ENCODE measurements around the gene RPL29. TPM values are rescaled to one million over a fixed set of nuclear protein-coding genes. Genes with fewer than 3 reads are reported as not detected.

Gene RPL29
- total RNA-seq, 4 donors from 2014 or later, result 1,191 to 2,826 (median 1,725) TPM

DNA sequence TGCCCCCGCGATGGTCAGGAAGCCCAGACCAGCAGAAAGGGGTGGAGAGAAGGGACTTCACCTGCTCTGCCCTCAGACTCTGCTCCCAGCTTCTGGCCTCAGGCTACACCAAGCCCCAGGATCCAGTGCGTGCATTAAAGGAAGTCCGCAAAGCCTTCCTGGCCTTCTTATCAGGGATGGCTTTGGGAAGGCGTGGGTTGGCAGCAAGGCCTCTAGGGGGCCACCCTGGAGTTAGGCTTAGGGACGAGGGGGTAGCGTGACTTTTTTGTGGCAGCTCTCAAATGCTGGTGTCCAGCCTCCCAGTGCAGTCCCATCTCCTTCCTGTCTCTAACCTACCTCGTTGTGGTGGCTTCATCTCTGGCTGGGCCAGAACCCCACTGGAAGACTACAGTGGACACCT, 18.9 kb upstream of the RPL29 start:
- intact Hi-C loops (cut with DNase I), result no loop called here
- Histone ChIP-seq H3K4me1 (peaks cover 0 to 17% (median 0%) of the 10 kb centered on the region in 3 donors), H3K9me3 (no peaks in the 10 kb centered on the region), H3K36me3 (no peaks in the 10 kb centered on the region), H3K27me3 (no peaks in the 10 kb centered on the region), H3K27ac (no peak overlapping the region), H3K4me3 (no peak overlapping the region)
- TF ChIP-seq, protein P1, sequence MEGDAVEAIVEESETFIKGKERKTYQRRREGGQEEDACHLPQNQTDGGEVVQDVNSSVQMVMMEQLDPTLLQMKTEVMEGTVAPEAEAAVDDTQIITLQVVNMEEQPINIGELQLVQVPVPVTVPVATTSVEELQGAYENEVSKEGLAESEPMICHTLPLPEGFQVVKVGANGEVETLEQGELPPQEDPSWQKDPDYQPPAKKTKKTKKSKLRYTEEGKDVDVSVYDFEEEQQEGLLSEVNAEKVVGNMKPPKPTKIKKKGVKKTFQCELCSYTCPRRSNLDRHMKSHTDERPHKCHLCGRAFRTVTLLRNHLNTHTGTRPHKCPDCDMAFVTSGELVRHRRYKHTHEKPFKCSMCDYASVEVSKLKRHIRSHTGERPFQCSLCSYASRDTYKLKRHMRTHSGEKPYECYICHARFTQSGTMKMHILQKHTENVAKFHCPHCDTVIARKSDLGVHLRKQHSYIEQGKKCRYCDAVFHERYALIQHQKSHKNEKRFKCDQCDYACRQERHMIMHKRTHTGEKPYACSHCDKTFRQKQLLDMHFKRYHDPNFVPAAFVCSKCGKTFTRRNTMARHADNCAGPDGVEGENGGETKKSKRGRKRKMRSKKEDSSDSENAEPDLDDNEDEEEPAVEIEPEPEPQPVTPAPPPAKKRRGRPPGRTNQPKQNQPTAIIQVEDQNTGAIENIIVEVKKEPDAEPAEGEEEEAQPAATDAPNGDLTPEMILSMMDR (IDR thresholded peaks at IDR 0.05), result no peak
- no peak for TF ChIP-seq POLR2A (IDR thresholded peaks at IDR 0.05)
- 90% methylated on average over 5 of the region's 8 CpGs; no CpG with 5 or more reads in 1 of the 2 donors for WGBS, 2 donors
- no peak for DNase-seq

DNA sequence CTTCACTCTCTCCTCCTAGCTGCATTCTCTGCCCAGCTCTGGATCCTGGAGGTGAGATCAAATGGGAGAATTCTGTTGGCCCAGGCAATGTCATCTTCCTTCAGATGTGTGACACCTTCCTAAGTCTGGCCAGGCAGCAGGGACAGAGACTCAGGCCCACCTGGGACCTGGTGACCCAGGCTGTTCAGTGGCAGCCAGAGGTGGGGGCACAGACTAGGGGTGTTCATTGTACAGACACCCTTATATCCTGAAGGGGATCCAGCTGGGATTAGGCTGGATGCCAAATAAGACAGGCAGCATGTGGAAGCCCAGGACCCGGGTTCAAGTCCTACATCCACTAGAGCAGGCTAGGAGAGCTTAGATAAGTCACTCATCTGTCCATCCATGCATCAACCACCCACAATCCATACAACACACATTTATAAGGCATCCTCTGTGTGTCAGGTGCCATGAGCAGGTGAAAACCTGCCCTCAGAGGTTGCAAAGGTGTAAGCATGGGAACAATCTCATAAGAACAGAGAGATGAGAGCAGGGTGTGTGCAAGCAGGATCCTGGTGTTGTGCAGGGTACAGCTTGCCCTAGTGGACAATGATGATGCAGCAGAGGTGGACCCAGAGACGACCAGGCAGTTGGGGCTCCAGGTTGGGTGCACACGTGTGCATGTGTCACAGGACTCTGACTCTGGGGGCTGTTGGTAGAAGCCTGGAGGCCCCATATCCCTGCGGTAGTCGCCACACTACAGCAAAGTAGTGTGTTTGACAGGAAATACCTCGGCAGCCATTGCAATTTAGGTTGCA, 18.3 kb upstream of the RPL29 start:
- intact Hi-C loops (cut with DNase I), result no loop called here
- no peak overlapping the region for H3K27ac ChIP-seq

DNA sequence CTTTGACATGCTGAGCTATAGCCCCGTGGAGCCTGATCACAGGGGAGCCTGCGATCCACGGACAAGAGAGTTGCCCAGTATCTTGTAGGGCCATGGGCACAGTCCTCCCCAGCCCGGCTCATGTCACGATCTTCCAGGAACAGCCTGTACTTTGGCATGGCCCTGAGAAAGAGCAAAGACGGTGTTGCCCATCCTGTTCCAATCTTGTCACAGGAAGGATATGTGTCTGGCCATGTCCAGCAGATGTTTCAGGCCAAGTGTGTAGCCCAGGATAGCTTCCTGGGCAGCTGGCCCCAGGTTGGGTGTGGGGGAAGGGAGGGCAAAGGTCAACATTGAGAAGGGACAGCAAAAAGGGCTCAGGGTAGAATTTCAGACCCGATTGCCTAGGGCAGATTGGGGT, 17.0 kb upstream of the RPL29 start:
- H3K27ac ChIP-seq, result no peak overlapping the region

More for the DNA sequence above, 18.3 kb upstream of the RPL29 start:
- 72 to 84% methylated on average over 3 to 6 of the region's 6 CpGs for WGBS, 2 donors
- Histone ChIP-seq H3K9me3 (no peaks in the 10 kb centered on the region), H3K4me1 (peaks cover 0 to 11% (median 0%) of the 10 kb centered on the region in 3 donors), H3K4me3 (no peak overlapping the region), H3K27me3 (no peaks in the 10 kb centered on the region), H3K36me3 (no peaks in the 10 kb centered on the region)
- TF ChIP-seq, protein P1 (IDR thresholded peaks at IDR 0.05), result no peak
- no peak for TF ChIP-seq POLR2A (IDR thresholded peaks at IDR 0.05)
- DNase-seq, result no peak

DNA sequence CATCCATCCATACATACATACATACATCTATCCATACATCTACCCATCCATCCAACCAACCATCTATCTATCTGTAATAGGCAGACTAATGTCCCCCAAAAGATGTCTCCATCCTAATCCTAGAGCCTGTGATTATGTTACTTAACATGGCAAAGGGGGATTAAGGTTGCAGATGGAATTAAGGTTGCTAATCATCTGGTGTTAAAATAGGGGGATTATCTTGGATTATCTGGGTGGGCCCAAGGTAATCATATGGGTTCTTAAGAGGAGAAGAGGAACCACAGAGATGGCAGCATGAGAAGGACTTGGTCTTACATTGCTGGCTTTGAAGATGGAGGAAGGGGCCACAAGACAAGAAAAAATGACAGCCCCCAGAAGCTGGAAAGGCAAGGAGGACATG, 14.7 kb upstream of the RPL29 start:
- TF ChIP-seq, protein P1 (IDR thresholded peaks at IDR 0.05), result no peak
- TF ChIP-seq POLR2A (IDR thresholded peaks at IDR 0.05), result no peak
- intact Hi-C loops (cut with DNase I), result no loop called here
- no peaks in the 10 kb centered on the region for H3K27me3 ChIP-seq

More for the DNA sequence above, 17.0 kb upstream of the RPL29 start:
- intact Hi-C loops (cut with DNase I), result no loop called here
- no peak for DNase-seq
- 71 to 80% methylated on average over 1 to 4 of the region's 7 CpGs for WGBS, 2 donors
- no peaks in the 10 kb centered on the region for H3K9me3 ChIP-seq
- no peaks in the 10 kb centered on the region for H3K36me3 ChIP-seq
- TF ChIP-seq POLR2A (IDR thresholded peaks at IDR 0.05), result no peak
- TF ChIP-seq, protein P1 (IDR thresholded peaks at IDR 0.05), result no peak
- no peak overlapping the region for H3K4me3 ChIP-seq
- peaks cover 0 to 4% (median 0%) of the 10 kb centered on the region in 3 donors for H3K4me1 ChIP-seq
- no peaks in the 10 kb centered on the region for H3K27me3 ChIP-seq

DNA sequence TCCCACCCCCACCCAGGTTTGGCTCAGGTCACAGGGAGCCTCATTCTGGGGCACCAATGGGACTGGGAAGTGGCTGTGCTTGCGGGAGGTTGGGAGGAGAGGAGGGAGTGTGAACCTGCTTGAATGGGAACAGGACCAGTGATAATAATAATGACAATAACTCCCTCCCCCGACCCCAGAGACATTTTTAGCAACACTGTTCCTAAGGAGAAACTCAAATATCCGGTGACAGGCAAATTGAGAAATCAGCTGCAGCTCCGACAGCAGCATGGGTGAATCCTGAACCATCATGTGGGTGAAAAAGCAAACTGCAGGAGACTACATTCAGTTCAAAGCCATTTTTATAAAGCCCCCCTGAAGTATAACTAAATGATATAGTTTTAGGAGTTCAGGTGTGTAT, 11.6 kb upstream of the RPL29 start:
- no peaks in the 10 kb centered on the region for H3K27me3 ChIP-seq
- H3K4me1 ChIP-seq, result peaks cover 13 to 27% (median 25%) of the 10 kb centered on the region in 3 donors
- no peak for DNase-seq
- no peak overlapping the region for H3K27ac ChIP-seq
- H3K36me3 ChIP-seq, result no peaks in the 10 kb centered on the region
- H3K9me3 ChIP-seq, result no peaks in the 10 kb centered on the region
- WGBS, 2 donors, result 54 to 57% methylated on average over 3 of the region's 4 CpGs
- intact Hi-C loops (cut with DNase I), result no loop called here
- TF ChIP-seq, protein P1 (IDR thresholded peaks at IDR 0.05), result no peak
- TF ChIP-seq POLR2A (IDR thresholded peaks at IDR 0.05), result no peak
- H3K4me3 ChIP-seq, result no peak overlapping the region

More for the DNA sequence above, 14.7 kb upstream of the RPL29 start:
- Histone ChIP-seq H3K27ac (no peak overlapping the region), H3K4me1 (peaks cover 7 to 10% (median 10%) of the 10 kb centered on the region in 3 donors), H3K4me3 (no peak overlapping the region), H3K36me3 (no peaks in the 10 kb centered on the region), H3K9me3 (no peaks in the 10 kb centered on the region)
- DNase-seq, result no peak

Measured in esophagus squamous epithelium (tissue), 5 donors.